Raji (cell line): ENCODE data around the gene ACOX3.
A peak's percentile ranks its signal among the peaks of the same experiment; 100 is the strongest.

Experiments used
- POLR2A ChIP-seq: IDR thresholded peaks from 2 replicates; pipeline ENCODE4 v1.6.1; 2011; ENCODE audit warnings: low read depth, low read length, control low read depth; ENCODE audit not compliant: insufficient read depth

The ACOX3 gene

DNA sequence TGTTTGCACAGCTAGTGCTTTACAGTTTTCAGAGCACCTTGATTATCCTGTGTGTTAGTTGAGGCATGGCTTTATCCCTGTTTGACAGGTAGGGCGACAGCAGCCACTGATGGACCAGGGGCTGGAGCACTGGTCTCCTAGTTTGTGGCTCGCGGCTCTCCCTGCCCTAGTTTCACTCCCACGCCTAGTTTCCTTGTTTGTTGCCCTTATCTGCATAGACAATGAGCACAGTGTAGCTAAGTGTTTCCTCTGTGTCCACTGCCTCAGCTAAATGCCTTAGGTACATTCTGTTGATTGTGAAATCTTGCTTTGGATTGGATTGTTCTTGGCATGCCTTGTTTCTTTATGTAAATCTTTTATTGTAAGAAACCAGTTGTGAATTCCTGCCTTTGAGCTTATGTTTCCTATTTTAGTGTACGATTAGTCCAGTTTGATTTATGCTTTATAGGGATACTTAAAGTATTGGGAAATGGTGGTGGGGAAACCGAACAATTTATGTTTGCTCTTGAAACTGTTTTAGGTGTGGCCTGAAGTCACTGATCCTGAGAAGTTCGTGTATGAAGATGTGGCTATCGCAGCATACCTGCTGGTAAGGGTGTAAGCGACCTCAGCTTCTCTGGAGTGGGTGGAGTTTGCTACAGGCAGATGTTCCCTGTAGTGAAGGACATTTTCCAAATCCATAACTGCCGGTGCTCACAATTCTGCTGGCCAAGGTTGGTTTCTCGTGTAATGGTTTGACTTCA lies 11.1 kb upstream of the ACOX3 start:
- no peak for TF ChIP-seq POLR2A

DNA sequence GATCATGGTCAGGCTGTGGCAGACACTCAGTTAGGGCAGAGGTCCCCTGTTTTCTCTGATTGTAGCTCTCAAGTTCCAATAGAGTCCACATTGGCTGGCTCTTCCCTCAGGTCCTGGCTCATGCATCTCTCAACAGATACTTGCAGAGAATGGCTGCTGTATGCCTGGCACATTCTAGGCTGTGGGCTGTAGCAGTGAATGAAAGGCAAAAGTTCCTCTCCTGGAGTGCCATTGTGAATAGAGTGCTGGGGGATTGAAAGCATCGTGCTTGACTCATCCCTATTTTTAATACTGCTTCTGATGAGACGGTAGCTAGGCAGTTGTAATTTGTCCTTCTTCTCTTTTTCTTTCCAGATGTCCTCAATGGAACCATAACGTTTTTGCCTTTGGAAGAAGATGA lies 5.6 kb upstream of the ACOX3 start:
- no peak for TF ChIP-seq POLR2A

DNA sequence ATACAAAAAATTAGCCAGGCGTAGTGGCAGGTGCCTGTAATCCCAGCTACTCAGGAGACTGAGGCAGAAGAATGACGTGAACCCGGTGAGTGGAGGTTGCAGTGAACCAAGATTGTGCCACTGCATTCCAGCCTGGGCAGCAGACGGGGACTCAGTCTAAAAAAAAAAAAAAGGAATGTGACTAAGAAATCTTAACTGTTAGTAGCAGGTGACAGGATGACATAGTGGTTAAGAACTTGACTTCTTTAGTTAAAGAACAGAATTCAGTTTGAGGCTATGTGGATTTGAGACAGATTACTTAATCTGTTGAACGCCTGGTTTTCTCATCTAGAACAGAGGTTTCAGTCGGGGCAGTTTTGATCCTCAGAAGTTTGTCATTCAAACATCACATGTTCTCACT lies 3.3 kb upstream of the ACOX3 start:
- TF ChIP-seq POLR2A = no peak

DNA sequence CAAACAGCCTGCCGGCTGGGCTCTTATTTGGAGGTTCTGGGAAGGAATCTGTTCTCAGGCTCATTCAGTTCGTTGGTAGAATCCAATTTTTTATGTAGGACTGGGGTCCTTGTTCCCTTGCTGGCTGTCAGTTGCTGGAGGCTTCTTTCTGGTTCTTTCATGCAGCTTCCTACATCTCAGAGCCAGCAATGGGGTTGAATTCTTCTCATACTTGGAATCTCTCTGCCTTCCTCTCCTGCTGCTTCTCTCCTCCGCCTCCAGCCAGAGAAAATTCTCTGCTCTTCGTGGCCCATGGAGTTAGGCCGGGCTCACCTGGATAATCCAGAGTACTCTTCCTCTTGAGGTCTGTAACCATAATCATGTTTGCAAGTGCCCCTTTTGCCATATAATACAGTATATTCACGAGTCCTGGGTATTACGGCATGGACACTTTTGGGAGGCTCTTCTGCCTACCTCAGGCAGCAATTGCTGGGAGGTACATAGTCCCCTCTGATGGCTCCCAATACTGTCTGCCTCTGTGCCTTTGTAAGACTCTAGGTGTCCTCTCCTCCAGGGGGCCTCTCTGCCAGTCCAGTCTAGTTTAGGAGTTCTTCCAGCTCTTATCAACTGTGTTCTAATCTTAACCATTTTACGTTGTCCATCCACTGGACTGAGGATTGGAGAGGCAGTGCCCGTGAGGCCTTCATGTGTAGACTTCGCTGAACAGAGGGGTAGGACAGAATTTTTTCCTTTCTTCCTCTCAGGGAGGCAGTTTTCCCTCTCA lies 2.3 kb upstream of the ACOX3 start:
- no peak for TF ChIP-seq POLR2A

DNA sequence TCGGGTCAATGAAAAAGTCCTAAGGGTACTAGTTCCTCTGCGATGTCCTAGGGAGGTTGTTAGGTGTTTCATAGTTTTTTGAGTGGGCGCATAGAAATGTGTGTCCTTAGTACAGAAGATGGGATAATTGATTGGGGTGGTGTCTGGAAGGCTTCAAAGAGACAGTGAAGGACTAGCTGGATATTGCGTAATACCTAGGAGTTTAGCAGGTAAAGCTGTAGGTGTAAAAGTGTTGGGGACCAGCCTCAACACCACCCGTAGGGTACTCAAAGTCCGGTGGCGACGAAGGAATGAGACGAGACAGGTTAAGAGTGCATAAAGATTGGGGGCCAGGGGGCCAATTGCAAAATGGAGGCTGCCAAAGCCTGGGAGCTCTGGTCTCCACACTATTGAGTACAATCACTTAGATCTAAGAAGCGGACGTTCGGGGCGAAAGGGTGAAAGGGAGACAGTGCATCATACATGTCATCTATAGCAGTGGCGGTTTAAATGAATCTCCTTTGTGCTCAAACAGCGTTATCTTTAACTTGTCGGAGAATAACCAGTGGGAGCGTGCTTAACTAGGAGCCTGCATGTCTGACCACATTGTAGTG lies 1.1 kb upstream of the ACOX3 start:
- no peak for TF ChIP-seq POLR2A

DNA sequence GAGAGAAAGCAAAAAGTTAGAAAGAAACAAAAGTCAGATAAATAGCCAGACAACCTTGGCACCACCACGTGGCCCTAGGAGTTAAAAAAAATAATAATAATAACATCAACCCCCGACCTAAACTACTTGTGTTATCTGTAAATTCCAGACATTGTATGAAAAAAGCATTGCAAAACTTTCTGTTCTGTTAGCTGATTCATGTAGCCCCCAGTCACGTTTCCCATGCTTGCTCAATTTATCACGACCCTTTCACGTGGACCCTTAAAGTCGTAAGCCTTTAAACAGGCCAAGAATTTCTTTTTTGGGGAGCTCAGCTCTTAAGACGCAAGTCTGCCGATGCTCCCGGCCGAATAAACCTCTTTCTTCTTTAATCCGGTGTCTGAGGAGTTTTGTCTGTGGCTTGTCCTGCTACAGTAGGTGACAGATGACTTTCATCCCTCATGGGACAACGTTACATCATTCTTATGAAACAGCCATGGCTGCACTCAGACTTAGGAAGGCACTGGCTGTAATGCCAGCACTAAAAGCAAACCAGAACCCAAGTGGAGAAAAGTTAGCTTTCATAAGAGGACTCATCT lies 520 bp downstream of the ACOX3 start:
- TF ChIP-seq POLR2A = no peak

DNA sequence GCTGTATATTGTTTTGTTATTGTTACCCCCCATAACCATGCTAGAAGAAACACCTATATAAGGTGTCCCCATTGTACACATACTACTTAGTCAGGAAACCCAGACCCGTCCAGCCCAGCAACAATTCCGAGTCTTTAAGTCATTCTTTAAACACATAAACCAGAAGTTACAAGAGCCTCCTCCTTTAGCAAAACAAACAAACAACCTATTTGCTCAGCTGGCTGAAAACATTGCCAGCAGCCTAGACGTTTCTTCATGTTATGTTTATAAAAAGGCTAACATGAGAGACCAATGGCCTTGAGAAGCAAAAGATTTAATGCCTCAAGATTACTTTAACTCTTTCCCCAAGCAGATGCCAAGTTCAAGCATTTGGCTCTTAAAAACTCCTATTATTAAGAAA lies 1.4 kb downstream of the ACOX3 start:
- TF ChIP-seq POLR2A = no peak

DNA sequence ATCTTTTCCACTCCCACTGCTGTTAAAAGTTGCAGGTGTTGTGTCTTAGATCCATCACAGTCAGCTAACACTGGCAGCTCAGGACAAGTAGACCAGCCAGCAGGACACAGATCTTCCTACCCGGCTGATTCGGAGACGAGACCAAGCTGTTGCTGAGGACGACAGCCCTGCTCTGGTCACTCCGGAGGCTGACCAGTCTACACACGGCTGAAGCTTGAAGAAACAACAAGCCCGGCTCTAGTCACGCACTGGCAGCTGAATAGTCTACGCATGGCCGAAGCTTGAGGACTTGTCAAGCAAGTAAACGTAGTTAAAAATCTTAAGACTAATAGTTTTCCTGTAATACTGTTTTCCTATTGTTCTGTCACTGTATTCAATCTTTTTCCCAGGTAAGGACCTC lies 1.8 kb downstream of the ACOX3 start:
- no peak for TF ChIP-seq POLR2A

DNA sequence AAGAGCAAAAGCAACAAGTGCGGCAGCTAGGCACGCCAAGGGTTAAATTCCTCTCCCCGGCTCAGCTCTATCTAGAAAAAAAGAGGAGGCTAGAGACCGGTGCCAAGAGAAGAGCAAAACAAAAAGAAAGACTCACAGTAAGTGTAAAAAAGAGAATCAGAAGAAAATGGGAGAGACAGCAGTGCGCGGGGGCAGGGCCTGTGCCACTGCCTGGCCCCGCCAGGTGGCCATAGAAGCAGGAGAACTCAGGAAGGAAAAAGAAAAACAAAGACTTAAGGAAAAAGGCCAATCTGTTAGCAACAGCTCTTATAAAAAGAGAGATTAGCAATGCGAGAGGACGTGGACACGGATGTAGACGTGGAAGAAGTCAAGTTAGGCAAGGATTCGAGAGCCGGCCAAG lies 3.2 kb downstream of the ACOX3 start:
- no peak for TF ChIP-seq POLR2A

DNA sequence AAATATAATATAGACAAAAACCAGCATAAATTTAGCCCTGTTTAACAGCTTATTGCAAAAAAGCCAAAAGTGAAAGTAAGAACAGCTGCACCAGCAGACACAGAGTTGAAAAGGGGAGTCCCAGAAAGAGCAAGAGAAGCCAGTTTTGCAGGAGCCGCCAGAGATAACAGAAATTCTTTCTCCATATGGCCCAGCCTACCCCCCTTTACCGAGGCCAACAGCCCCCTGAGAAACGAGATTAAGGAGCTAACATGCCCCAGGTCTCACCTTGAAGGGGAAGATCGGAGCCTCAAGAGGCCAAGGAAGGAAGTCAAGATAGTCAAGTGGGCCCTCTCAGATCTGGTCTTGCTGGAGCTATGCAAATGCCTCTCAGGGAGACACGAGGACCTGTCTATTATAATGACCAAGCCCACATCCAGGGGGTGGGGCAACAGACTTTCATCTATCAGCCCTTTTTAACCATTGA lies 4.8 kb downstream of the ACOX3 start:
- TF ChIP-seq POLR2A = peak; percentile 65

DNA sequence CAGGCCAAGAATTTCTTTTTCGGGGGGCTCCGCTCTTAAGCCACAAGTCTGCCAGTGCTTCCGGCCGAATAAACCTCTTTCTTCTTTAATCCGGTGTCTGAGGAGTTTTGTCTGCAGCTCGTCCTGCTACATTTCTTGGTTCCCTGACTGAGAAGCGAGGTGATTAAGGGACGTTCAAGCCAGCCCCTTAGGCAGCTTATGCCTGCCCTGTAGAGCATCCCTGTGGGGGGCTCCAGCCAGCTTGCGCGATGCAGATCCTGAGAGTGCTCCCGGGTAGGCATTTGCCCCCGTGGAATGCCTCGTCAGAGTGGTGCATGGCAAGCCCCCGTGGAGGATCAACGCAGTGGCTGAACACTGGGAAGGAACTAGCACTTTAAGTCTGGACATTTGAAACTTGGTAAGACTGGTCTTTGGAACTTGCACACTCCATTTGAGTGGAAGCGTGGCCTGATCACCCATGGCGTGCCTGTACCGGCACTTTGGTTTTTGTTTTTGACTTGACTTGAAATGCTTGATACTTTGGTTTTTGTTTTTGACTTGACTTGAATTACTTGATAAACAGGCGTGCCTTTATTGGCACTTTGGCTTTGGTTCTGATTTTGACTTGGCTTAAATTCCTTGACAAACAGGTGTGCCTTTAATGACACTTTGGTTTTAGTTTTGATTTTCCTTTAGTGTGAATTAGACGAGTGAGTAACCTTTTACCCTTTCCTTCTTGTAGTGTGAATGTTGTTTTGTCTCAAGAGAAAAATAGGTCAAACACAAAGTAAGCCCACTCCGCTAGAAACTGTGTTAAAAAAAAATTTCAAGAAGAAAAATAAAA lies 6.1 kb downstream of the ACOX3 start:
- no peak for TF ChIP-seq POLR2A

DNA sequence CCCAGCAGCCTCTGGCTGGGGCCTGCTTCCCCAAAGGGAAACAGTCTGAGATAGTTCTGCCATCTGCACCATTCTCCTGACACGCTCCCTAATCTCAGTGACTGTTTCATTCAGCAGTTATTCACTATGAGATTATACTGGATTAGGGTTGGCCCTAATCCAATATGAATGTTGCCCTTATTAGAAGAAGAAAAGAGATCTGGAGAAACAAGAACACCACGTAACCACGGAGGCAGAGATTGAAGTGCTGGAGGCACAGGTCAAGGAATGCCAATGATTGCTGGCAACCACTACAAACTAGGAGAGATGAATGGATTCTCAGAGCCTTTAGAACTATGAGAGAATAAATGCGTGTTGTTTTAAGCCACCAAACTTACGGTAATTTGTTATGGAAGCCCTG lies 7.4 kb downstream of the ACOX3 start:
- TF ChIP-seq POLR2A = no peak

DNA sequence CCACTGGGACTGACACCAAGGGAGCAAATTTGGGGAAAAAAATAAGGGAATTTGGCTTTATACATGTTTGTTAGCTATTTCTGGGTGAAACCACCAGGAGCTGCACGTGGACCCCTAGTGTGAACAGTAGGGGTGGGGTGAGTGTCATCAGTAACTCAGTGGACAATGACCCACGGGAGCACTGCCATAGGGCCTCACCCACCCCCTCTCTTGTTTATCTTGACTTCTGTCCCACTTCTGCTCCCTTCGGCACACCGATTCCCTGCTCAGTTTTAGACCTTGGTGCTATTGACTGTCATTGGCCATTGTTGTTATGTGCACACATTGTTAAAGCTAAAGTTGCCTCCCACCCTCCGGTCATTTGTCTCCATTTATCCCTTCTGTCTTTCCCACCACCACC lies 9.0 kb downstream of the ACOX3 start:
- no peak for TF ChIP-seq POLR2A

DNA sequence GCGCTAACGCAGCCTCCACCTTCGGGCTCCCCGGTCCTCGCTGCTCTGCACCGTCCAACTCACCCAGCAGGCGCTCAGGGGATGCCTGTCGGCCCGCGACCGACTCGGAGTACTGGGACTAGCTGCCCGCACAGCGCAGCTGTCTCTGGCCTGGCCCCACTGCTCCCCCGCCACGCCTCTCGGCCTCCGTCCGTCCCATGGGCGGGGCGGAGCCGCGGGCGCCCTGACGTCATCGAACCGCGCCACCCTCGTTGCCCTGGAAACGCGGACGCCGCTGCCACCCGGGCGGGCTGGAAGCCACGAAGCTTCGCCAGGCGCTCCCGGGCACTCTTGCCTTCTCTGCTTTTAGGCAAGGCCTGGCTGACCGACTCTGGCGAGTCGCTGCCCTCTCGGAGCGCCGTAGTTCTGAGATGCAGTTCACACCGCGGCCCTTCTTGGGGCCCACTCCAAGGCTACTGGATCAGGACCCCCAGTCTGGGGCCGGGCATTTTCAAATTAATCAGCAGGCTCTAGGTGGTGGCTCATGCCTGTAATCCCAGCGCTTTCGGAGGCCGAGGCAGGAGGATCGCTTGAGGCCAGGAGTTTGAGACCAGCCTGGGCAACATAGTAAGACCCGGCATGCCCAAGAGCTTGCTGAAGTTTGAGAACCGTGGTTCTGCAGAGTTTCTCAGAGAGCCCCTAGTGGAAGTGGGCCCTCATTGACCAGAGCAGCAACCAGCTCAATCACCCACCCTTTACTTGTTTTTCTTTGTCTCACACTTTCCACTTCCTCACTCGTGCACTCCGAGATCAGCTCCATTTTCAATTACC lies 12.0 kb downstream of the ACOX3 start:
- peak; percentile 80 for TF ChIP-seq POLR2A
